ENCODE measurements around the gene RBP7. TPM values are rescaled to one million over a fixed set of nuclear protein-coding genes. Genes with fewer than 3 reads are reported as not detected.

The RBP7 gene
- total RNA-seq, 4 donors from 2014 or later, result 2.3 TPM; not detected in 3

DNA sequence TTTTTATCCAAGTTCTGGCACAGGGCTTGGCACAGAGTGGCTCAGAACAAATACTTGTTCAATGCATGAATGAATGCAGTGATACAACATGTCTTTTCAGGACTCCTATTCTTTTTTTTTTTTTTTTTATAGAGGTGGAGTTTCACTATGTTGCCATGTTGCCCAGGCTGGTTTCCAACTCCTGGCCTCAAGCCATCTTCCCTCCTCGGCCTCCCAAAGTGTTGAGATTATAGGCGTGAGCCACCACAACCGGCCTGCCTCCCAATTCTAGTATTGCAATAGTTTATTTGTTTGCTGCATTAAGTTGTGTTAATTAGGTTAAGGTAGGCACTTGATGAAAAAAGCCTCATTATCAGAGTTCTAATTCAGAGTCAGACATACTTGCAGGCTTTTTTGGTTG is 53.6 kb downstream of the RBP7 start:
- no peak overlapping the region for H3K27ac ChIP-seq
- TF ChIP-seq POLR2A (IDR thresholded peaks at IDR 0.05), result no peak

DNA sequence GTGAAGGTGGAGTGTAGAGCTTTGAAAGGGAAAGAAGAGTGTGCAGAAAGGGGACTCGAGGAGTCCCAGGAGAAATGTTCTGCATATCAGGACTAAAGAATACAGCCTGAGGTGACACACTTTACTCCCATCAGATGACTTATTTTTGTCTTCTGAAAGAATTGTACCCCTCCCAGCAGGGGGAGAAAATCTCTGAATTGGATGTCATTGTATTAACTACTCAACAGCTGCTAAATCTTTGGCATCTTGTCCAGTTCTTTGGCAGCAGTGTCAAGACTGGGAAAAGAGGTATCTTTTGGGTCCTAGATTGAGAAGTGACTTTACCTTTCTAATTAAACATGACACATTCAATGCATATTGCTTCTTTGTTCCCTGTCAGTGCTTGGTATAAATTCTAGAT is 54.6 kb downstream of the RBP7 start:
- Histone ChIP-seq H3K27ac (no peak overlapping the region), H3K36me3 (peaks cover 0 to 13% (median 0%) of the 10 kb centered on the region in 3 donors), H3K9me3 (no peaks in the 10 kb centered on the region), H3K4me1 (peaks cover 0 to 9% (median 0%) of the 10 kb centered on the region in 4 donors), H3K27me3 (no peaks in the 10 kb centered on the region), H3K4me3 (no peak overlapping the region)
- DNase-seq, result no peak
- TF ChIP-seq POLR2A (IDR thresholded peaks at IDR 0.05) (no peak), CTCF (IDR thresholded peaks at IDR 0.05) (no peak)

More for the DNA sequence above, 53.6 kb downstream of the RBP7 start:
- H3K4me1 ChIP-seq, result peaks cover 0 to 8% (median 0%) of the 10 kb centered on the region in 4 donors
- H3K27me3 ChIP-seq, result no peaks in the 10 kb centered on the region
- no peak for DNase-seq
- H3K9me3 ChIP-seq, result no peaks in the 10 kb centered on the region
- peaks cover 0 to 13% (median 0%) of the 10 kb centered on the region in 3 donors for H3K36me3 ChIP-seq
- H3K4me3 ChIP-seq, result no peak overlapping the region

GRCh38 chr1:10052347-10052746 is 55.3 kb downstream of the RBP7 start:
- no peak overlapping the region for H3K27ac ChIP-seq
- no peaks in the 10 kb centered on the region for H3K27me3 ChIP-seq
- H3K4me3 ChIP-seq, result no peak overlapping the region
- no peak for TF ChIP-seq CTCF (IDR thresholded peaks at IDR 0.05)
- no peak for DNase-seq
- H3K9me3 ChIP-seq, result no peaks in the 10 kb centered on the region
- H3K4me1 ChIP-seq, result peaks cover 0 to 11% (median 0%) of the 10 kb centered on the region in 4 donors
- H3K36me3 ChIP-seq, result peaks cover 0 to 13% (median 0%) of the 10 kb centered on the region in 3 donors

- Histone ChIP-seq H3K4me3 (no peak overlapping the region), H3K36me3 (peaks cover 0 to 7% (median 0%) of the 10 kb centered on the region in 3 donors)
- TF ChIP-seq POLR2A (IDR thresholded peaks at IDR 0.05) (no peak), CTCF (IDR thresholded peaks at IDR 0.05) (no peak)
Measured at GRCh38 chr1:10054465-10054864, 57.4 kb downstream of the RBP7 start.

GRCh38 chr1:10056599-10056987 is 59.6 kb downstream of the RBP7 start:
- H3K27ac ChIP-seq, result no peak overlapping the region
- DNase-seq, result no peak
- H3K36me3 ChIP-seq, result no peaks in the 10 kb centered on the region
- TF ChIP-seq CTCF (IDR thresholded peaks at IDR 0.05) (no peak), POLR2A (IDR thresholded peaks at IDR 0.05) (no peak)
- H3K9me3 ChIP-seq, result no peaks in the 10 kb centered on the region
- H3K4me3 ChIP-seq, result no peak overlapping the region
- H3K4me1 ChIP-seq, result peaks cover 0 to 11% (median 0%) of the 10 kb centered on the region in 4 donors
- H3K27me3 ChIP-seq, result no peaks in the 10 kb centered on the region

More at GRCh38 chr1:10054465-10054864, 57.4 kb downstream of the RBP7 start:
- Histone ChIP-seq H3K27me3 (no peaks in the 10 kb centered on the region), H3K27ac (no peak overlapping the region), H3K9me3 (no peaks in the 10 kb centered on the region), H3K4me1 (peaks cover 0 to 11% (median 0%) of the 10 kb centered on the region in 4 donors)
- no peak for DNase-seq

GRCh38 chr1:10057343-10057742 is 60.3 kb downstream of the RBP7 start:
- no peak overlapping the region for H3K27ac ChIP-seq
- H3K27me3 ChIP-seq, result no peaks in the 10 kb centered on the region
- no peaks in the 10 kb centered on the region for H3K9me3 ChIP-seq
- H3K4me3 ChIP-seq, result no peak overlapping the region
- no peak for DNase-seq
- peaks cover 0 to 11% (median 0%) of the 10 kb centered on the region in 4 donors for H3K4me1 ChIP-seq
- TF ChIP-seq CTCF (IDR thresholded peaks at IDR 0.05) (no peak), POLR2A (IDR thresholded peaks at IDR 0.05) (no peak)
- H3K36me3 ChIP-seq, result no peaks in the 10 kb centered on the region
